Ovary (tissue), 9 donors: ENCODE results near the gene DAZL. TPM values are rescaled to one million over a fixed set of nuclear protein-coding genes. Genes with fewer than 3 reads are reported as not detected.

Source experiments
- DNase-seq, 5 donors: peaks; one replicate each; pipeline ENCODE4 v3.0.0-alpha.2; 2019 to 2020
- H3K27ac ChIP-seq, 2 donors: fragments of 200-600 bp; one replicate each; pipeline versions ENCODE4 v1.5.1 to v1.8.0; 2019 to 2022
- H3K27me3 ChIP-seq: fragments of 200-600 bp; one replicate; pipeline ENCODE4 v1.8.0; 2022
- H3K36me3 ChIP-seq: fragments of 200-600 bp; sonication (generic); one replicate; pipeline ENCODE4 v1.5.1; 2019
- H3K4me1 ChIP-seq: one replicate; pipeline ENCODE4 v1.8.1; 2013; ENCODE audit warnings: mild to moderate bottlenecking, moderate library complexity; ENCODE audit not compliant: insufficient read depth
- H3K4me3 ChIP-seq: fragments of 200-600 bp; sonication (generic); one replicate; pipeline ENCODE4 v1.5.1; 2017
- H3K9me3 ChIP-seq, 2 donors: fragments of 200-600 bp in 1 of 2; sonication (generic) in 1 of 2; one replicate each; pipeline versions ENCODE4 v1.5.1 to v1.8.1; 2013 to 2019; ENCODE audit warnings: mild to moderate bottlenecking in 1 of 2, moderate library complexity in 1 of 2
- EP300 ChIP-seq: sonication (generic); formaldehyde crosslinking; IDR thresholded peaks from one replicate; pipeline ENCODE4 v1.6.1; 2017; ENCODE audit warnings: antibody characterized with exemption
- POLR2A ChIP-seq: fragments of 450-650 bp; IDR thresholded peaks from one replicate; pipeline ENCODE4 v1.6.1; 2017; ENCODE audit warnings: antibody characterized with exemption, mild to moderate bottlenecking, moderate library complexity
- WGBS, 3 donors: extraction: QIAGEN DNeasy Blood & Tissue Kit in 1 of 3; methylation state at CpG; one replicate each; pipeline versions ENCODE4 v1.1.5 to v1.1.7; 2013 to 2017; 5-methylcytosine and 5-hydroxymethylcytosine counted together
- intact Hi-C, 4 donors: fragments of 100-400 bp; cut with DNase I; formaldehyde crosslinking; loops; one replicate each; pipeline versions ENCODE4 v1.11.0 to v1.15.1; 2022 to 2023
- polyA plus RNA-seq, 2 donors: library from polyadenylated mRNA; stranded (reverse); fragments of 200-250 nt in 1 of 2; fragments of 350-450 nt in 1 of 2; fragmentation: Illumina TruSeq in 1 of 2; extraction: RNeasy Lipid Tissue Mini Kit (QIAGEN cat#74804) in 1 of 2; gene quantifications; one replicate each; pipeline ENCODE4 v1.2.3, GENCODE V29; 2013 to 2014
- total RNA-seq, 7 donors: library from RNA; depleted of rRNA in 2 of 7; stranded (reverse); fragments of >200 nt in 2 of 7; fragmentation: NEBNext Ultra II Directional in 3 of 7; extraction: Animal tissue kit (Norgen Biotek cat#: 25700) in 3 of 7; gene quantifications; one replicate each; pipeline versions ENCODE4 v1.1.0 to v1.2.4, GENCODE V29; 2016 to 2023
- TF ChIP-seq, protein P1 (sequence below), 3 donors: fragments of 450-650 bp in 2 of 3; fragments of 200-600 bp in 1 of 3; IDR thresholded peaks; one replicate each; pipeline versions ENCODE4 v1.5.1 to v1.8.0; 2016 to 2022; ENCODE audit warnings: antibody characterized with exemption in 3 of 3, mild to moderate bottlenecking in 1 of 3
- donor health status: DM: no; HTN: no; CAD: no; lungs with moderate emphysema.
- donor health status: DM: no; HTN: no; CAD: no.
- donor health status: Bipolar disorder and iron deficiency.
- donor health status: DM: yes; HTN: yes; CAD: no.
- donor health status: DM: no; HTN: no; CAD: no.
- donor health status: DM: yes; HTN: yes; CAD: no.

The DAZL gene
- total and polyA plus RNA-seq, 9 donors, result 0.16 TPM; not detected in 8

DNA sequence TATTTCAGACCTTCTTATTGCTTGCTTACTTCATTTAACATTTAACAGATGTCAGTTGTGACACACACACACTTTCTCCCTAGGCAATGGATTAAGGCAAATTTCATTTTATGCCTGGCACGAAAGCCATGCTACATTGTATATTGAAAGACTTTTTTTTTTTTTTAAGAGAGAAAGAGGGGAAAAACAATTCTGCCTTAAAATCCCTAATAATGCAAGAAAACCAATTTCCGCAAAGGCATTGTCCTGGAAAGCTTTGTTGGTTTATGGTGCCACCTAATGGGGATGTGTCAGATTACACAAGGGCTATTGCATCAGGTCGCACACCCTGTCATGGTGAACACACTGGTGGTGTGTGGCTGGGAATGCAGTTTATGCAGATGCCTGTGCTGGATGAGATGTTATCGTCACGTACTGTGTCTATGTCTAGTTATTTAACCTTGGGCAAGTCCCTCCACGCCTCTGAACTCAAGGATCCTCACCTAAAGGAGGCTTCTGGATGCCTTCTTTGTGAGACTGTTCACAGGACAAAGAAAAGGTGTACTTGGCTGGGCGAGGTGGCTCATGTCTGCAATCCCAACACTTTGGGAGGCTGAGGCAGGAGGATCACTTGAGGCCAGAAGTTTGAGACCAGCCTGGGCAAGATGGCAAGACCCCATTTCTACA is 54.4 kb downstream of the DAZL start:
- H3K27me3 ChIP-seq, result no peaks in the 10 kb centered on the region
- no peak overlapping the region for H3K4me3 ChIP-seq
- intact Hi-C loops, result loop anchor here in 3 of 4 donors (2.0 to 5.0 kb wide), 2 partner anchors 262 to 264 kb away; no protein-coding TSS in a partner anchor
- DNase-seq, result peak; percentile 42 to 78 (median 57)
- TF ChIP-seq, protein P1, sequence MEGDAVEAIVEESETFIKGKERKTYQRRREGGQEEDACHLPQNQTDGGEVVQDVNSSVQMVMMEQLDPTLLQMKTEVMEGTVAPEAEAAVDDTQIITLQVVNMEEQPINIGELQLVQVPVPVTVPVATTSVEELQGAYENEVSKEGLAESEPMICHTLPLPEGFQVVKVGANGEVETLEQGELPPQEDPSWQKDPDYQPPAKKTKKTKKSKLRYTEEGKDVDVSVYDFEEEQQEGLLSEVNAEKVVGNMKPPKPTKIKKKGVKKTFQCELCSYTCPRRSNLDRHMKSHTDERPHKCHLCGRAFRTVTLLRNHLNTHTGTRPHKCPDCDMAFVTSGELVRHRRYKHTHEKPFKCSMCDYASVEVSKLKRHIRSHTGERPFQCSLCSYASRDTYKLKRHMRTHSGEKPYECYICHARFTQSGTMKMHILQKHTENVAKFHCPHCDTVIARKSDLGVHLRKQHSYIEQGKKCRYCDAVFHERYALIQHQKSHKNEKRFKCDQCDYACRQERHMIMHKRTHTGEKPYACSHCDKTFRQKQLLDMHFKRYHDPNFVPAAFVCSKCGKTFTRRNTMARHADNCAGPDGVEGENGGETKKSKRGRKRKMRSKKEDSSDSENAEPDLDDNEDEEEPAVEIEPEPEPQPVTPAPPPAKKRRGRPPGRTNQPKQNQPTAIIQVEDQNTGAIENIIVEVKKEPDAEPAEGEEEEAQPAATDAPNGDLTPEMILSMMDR (IDR thresholded peaks at IDR 0.05), result peak; percentile 57 to 91 (median 87)
- TF ChIP-seq EP300, result no peak
- TF ChIP-seq POLR2A, result no peak
- WGBS, 3 donors, result 11 to 15% (median 12%) methylated on average over 7 of the region's 7 CpGs
- H3K4me1 ChIP-seq, result peaks cover 2% of the 10 kb centered on the region
- H3K9me3 ChIP-seq, result no peaks in the 10 kb centered on the region
- no peaks in the 10 kb centered on the region for H3K36me3 ChIP-seq
- no peak overlapping the region for H3K27ac ChIP-seq

DNA sequence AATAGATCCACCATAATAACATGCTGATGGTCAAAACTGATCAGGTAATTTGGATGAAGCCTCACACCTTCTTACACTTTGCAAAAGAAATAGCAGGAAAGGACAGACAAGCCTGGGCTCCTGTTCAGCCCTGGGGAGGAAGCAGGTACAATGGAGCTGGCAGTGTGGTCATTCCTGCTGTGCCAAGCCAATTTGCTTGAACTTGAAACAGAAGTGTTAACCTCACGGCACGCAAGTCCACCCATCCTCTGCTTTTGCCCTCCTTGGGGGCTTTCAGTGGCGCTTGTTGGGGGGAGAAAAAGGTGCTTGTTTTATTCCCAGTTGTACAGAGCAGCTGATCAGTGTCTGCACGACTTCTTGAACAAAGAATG is 54.9 kb downstream of the DAZL start:
- no peak for TF ChIP-seq EP300
- no peak for TF ChIP-seq POLR2A
- TF ChIP-seq, protein P1 (IDR thresholded peaks at IDR 0.05), result no peak
- H3K27me3 ChIP-seq, result no peaks in the 10 kb centered on the region
- no peak for DNase-seq
- H3K9me3 ChIP-seq, result no peaks in the 10 kb centered on the region
- no peak overlapping the region for H3K27ac ChIP-seq
- 17 to 21% (median 18%) methylated on average over 4 of the region's 4 CpGs for WGBS, 3 donors
- H3K4me3 ChIP-seq, result no peak overlapping the region
- H3K4me1 ChIP-seq, result peaks cover 2% of the 10 kb centered on the region
- intact Hi-C loops, result loop anchor here in 3 of 4 donors (2.0 to 5.0 kb wide), 2 partner anchors 261 to 263 kb away; no protein-coding TSS in a partner anchor
- H3K36me3 ChIP-seq, result no peaks in the 10 kb centered on the region

DNA sequence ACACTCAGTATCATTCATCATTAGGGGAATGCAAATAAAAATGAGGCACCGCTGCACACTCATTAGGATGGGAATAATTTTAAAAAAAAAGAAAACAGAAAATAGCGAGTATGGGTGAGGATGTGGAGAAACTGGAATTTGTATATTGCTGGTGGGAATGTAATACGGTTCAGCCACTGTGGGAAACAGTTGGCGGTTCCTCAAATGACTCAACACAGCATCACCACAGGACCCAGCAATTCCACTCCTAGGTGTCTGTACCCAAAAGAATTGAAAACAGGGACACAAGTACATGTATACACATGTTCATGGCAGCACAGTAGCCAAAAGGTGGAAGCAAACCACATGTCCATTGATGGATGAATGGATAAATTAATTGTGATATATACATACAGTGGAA is 56.5 kb downstream of the DAZL start:
- intact Hi-C loops, result loop anchor here in 1 of 4 donors (5.0 kb wide), 1 partner anchor 261 kb away; no protein-coding TSS in a partner anchor
- WGBS, 3 donors, result 71 to 78% (median 76%) methylated on average over 4 of the region's 4 CpGs
- Histone ChIP-seq H3K9me3 (no peaks in the 10 kb centered on the region), H3K36me3 (no peaks in the 10 kb centered on the region), H3K4me1 (peaks cover 2% of the 10 kb centered on the region), H3K27me3 (no peaks in the 10 kb centered on the region), H3K27ac (no peak overlapping the region), H3K4me3 (no peak overlapping the region)
- DNase-seq, result no peak
- no peak for TF ChIP-seq POLR2A
- no peak for TF ChIP-seq EP300
- TF ChIP-seq, protein P1 (IDR thresholded peaks at IDR 0.05), result no peak

DNA sequence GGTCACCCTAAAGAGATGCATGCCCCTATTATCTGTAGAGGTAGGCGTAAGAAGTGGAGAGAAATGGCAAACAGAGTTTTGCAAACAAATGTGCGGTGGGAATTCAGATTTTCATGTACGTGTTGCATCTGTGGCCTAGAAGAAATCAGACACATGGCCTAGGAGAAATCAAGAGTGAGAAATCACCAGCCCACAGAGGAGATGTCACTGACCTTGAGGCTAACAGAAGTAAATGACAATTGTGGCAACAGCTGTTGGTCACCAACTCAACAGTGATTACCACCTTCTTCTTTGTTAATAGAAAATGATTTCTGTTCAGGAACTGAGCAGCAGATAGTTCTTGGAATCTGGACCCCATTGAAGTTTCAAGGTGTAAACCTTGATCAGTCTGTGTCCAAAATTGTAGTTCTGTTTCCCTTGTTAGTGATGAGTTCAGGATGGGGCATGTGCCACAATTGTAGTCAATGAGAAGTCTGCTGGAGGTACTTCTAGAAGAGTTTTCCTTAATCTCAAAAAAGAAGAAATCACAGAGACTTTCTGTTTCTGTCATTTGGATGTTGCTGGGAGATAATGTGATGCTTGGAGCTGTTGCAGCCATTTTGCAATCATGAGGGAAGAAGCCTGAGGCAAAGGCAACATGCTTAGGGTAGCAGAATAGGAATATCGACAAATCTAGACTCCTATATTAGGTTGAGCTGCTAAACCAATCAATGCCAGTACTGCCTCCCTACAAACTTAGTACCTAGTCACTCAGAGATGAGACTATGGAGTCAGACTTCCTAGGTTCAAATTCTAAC is 57.5 kb downstream of the DAZL start:
- TF ChIP-seq, protein P1 (IDR thresholded peaks at IDR 0.05), result no peak
- TF ChIP-seq POLR2A, result no peak
- TF ChIP-seq EP300, result no peak
- Histone ChIP-seq H3K4me1 (peaks cover 2% of the 10 kb centered on the region), H3K4me3 (no peak overlapping the region), H3K9me3 (no peaks in the 10 kb centered on the region), H3K36me3 (no peaks in the 10 kb centered on the region), H3K27me3 (no peaks in the 10 kb centered on the region), H3K27ac (no peak overlapping the region)
- DNase-seq, result no peak
- intact Hi-C loops, result loop anchor here in 1 of 4 donors (5.0 kb wide), 1 partner anchor 260 kb away; no protein-coding TSS in a partner anchor
- 88 to 93% (median 89%) methylated on average over 4 of the region's 4 CpGs for WGBS, 3 donors
